GM19324 (cell line): ENCODE results near the gene UGT1A3.

Source experiments
- ATAC-seq: cut with Tn5 transposase; IDR thresholded peaks from one replicate; pipeline ENCODE4 v1.9.1; 2021; ENCODE audit warnings: mild to moderate bottlenecking, moderate library complexity; ENCODE audit not compliant: unreplicated experiment, low FRiP score

Gene UGT1A3

GRCh38 chr2:233754872-233755611 is 26.2 kb downstream of the UGT1A3 start:
- ATAC-seq = no peak

GRCh38 chr2:233756429-233757081 is 27.7 kb downstream of the UGT1A3 start:
- no peak for ATAC-seq

- no peak for ATAC-seq
These were observed 29.3 kb downstream of the UGT1A3 start for GRCh38 chr2:233758141-233758540.

GRCh38 chr2:233758849-233759248 is 30.0 kb downstream of the UGT1A3 start:
- no peak for ATAC-seq

GRCh38 chr2:233760043-233760442 is 31.2 kb downstream of the UGT1A3 start, which contains the start of gene UGT1A1:
Gene UGT1A1 (plus strand): TSS chr2:233760270. CDS start chr2:233760288, 18 bp downstream.
- no peak for ATAC-seq

GRCh38 chr2:233761040-233761769 is 32.4 kb downstream of the UGT1A3 start:
- ATAC-seq = no peak

- ATAC-seq = no peak
These were observed 35.4 kb downstream of the UGT1A3 start for GRCh38 chr2:233764264-233764663.

- ATAC-seq = no peak
These were observed 35.9 kb downstream of the UGT1A3 start for GRCh38 chr2:233764761-233765160.

GRCh38 chr2:233766416-233766815 is 37.6 kb downstream of the UGT1A3 start:
- no peak for ATAC-seq

GRCh38 chr2:233768076-233768475 is 39.2 kb downstream of the UGT1A3 start:
- no peak for ATAC-seq

GRCh38 chr2:233769260-233769659 is 40.4 kb downstream of the UGT1A3 start:
- ATAC-seq = no peak

- ATAC-seq = no peak
These were observed 43.3 kb downstream of the UGT1A3 start for GRCh38 chr2:233772153-233772552.

GRCh38 chr2:233772583-233772982 is 43.7 kb downstream of the UGT1A3 start:
- no peak for ATAC-seq

GRCh38 chr2:233773854-233774253 is 45.0 kb downstream of the UGT1A3 start:
- ATAC-seq = no peak

- ATAC-seq = no peak
These were observed 46.6 kb downstream of the UGT1A3 start for GRCh38 chr2:233775414-233775813.

GRCh38 chr2:233778030-233778429 is 49.2 kb downstream of the UGT1A3 start, which contains the start of gene MROH2A:
Gene MROH2A (plus strand): TSS chr2:233778330. CDS start chr2:233779359, 1,029 bp downstream.
- ATAC-seq = no peak

- no peak for ATAC-seq
These were observed 50.9 kb downstream of the UGT1A3 start for GRCh38 chr2:233779722-233780121.

GRCh38 chr2:233780771-233781170 is 51.9 kb downstream of the UGT1A3 start:
- ATAC-seq = no peak

- no peak for ATAC-seq
These were observed 60.7 kb downstream of the UGT1A3 start for GRCh38 chr2:233789554-233789953.

GRCh38 chr2:233791151-233791882 is 62.5 kb downstream of the UGT1A3 start:
- ATAC-seq = no peak
